Skeletal muscle cell (primary cell): Measurements from ENCODE around the gene HOXC9.

ENCODE experiments used
- DNase-seq: peaks from one replicate; pipeline ENCODE4 v3.0.0-alpha.2; 2010; ENCODE audit warnings: low read depth
- H3K4me3 ChIP-seq: 2 replicates; pipeline ENCODE4 v1.5.1; 2011; ENCODE audit warnings: low read depth, mild to moderate bottlenecking, control low read depth, low read length, moderate library complexity

Gene HOXC9

DNA sequence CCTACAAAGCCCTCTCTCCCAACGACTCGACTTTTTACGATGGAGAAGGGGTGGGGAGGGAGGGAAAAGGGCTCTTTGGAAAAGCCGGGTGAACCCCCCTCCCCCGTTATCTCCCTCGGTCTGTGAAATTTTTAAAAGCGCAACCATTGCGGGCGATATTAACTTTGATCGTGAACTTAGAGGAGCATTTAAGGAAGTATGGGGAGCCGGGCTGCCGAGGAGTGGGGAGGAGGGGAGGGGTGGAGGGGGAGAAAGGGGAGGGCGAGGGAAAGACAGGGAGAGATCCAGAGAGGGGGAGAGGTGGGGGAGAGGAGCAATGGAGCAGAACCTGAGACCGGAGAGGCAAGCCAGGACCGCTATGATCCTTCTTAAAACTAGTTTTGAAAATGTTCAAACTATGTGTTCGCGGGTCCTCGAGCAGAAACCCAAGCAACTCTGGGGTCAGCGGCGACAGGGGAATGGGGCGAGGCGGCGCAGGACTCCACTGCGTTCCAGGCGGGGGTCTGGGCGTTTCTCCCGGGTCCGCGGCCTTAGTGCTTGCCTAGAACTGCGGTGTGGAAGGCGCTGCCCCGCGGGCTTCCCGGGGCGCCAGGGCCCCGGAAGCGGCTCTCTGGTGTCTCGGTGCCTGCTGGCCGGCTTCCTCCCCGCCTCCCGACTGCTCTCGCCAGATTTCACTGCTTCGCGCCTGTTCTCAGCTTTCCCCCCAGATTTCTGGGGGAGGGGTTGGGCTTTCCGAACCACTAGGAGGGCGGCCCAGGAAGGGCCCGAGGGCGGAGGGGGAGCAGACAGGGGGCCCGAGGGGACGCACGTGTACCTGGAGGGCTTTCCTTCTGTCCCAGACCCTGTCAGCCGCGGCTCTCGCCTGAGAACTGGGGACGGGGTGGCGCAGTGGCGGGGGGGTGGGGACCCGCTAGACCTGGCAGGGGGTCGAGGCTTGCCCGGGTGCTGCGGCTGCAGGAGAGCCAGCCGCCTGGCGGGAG is 25.6 kb upstream of the HOXC9 start, which contains the start of gene HOTAIR:
HOTAIR (minus strand) TSS at position 871 of the 980 bp plus-strand sequence.
- DNase-seq, result no peak
- H3K4me3 ChIP-seq, result peak within 1 kb of the TSS; percentile 75

DNA sequence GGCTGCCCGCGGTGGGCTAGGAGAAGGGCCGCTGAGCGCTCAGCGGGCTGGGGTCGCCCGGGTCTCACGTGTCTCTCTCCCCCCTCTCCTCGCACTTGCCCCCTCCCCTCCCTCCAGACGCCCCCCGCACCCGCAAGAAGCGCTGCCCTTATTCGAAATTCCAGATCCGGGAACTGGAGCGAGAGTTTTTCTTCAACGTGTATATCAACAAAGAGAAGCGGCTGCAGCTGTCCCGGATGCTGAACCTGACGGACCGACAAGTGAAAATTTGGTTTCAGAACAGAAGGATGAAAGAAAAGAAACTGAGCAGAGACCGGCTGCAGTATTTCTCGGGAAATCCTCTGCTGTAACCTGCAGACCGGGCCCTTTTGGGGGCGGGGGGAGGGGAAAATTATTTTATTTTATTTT is 24.9 kb upstream of the HOXC9 start:
- DNase-seq, result no peak
- H3K4me3 ChIP-seq, result peak overlapping the region; percentile 75

DNA sequence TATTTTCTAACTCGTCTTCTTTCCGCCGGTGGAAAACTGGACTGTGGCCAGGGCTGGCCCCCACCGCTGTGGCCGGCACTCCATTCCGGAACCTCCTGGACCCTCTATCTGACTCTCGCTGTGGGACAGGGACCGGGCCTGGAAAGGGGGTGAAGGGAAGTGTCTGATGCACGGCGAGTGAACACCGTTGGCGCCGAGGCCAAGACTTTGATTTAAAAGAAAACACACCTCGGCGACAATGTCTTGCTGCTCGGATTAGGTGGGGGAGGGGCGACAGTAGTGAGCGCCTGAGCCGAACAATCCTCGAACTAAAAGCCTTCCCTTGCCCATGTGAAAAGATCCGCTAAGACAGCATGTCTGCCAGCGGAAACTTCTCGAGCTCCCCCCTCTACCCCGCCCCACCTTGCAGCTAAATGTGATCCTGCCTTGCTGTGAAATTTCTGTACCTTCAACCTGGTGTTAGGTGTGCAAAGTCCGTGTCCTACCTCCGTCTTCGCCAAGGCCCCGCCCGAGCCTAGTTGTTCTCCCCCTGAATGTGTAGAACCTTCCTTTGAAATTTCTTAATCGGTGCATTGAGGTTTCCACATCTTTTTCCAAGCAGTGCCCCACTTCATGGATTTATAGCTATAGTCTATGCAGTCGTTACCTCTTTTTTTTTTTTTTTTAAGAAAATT is 24.3 kb upstream of the HOXC9 start:
- DNase-seq, result no peak
- H3K4me3 ChIP-seq, result peak overlapping the region; percentile 75

DNA sequence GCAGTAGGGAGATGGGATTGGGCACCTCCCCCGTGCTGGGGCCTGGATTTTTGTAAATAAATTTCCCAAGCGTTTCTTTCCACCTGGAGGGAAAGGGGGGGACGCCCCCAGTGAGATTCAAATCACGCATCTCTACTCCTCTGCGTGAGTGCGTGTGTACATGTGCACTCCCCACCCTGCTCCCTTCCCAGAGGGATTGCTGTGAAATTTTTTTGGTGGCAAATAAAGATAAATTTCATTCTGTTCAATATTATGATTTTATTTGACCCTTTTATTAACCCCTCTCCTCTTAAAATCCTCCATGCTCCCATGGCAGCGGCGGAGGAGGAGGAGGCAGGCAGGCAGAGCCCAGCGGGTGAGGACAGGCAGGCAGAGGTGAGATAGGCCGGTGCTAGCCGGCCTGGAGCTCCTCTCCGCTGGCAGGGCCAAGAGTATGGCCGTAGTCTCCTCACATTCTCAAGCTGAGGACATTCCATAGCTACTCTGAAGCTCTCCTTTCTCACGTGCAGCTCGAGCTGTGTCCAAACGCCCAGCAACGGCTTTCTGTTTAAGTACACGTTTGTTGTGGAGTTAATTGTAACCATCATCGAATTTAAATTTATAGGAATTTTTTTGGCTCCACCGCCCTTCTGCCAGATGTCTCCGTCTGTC is 23.7 kb upstream of the HOXC9 start:
- H3K4me3 ChIP-seq, result peak overlapping the region; percentile 75
- no peak for DNase-seq

DNA sequence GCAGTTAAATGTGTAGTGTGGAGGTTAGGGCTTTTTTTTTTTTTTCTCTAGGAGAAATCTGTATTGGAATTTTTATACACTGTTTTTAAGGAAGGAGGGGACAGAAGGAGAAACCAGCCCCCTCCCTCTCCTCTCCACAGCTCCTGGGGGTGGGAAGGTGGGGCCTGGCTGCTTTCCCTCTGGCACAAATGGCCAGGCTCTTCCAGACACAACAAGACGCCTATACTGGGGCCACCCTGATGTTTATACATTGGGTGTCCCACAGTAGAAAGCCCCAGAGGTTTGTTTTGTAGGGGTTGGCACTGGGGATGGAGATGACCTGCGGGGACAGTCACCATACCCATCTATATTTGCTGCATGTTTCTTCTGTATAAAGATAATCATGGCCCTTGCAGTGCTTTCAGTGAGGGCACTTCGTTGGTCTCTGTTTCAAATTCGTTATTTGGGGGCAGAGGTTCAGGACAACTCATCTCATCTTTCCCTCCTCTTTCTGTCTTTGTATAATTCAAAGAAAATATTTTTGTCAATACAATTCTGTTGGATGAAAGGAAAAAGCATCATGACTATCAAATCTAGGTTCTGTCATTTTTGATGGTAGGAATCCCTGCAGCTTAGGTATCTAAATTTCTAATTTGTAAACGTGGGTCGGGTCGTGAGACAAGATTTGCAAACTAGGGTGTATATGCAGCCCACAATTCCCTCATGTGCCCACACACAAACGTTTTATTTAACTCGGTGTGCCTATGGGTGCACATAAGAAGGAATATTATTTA is 23.0 kb upstream of the HOXC9 start:
- peak overlapping the region; percentile 75 for H3K4me3 ChIP-seq
- no peak for DNase-seq

DNA sequence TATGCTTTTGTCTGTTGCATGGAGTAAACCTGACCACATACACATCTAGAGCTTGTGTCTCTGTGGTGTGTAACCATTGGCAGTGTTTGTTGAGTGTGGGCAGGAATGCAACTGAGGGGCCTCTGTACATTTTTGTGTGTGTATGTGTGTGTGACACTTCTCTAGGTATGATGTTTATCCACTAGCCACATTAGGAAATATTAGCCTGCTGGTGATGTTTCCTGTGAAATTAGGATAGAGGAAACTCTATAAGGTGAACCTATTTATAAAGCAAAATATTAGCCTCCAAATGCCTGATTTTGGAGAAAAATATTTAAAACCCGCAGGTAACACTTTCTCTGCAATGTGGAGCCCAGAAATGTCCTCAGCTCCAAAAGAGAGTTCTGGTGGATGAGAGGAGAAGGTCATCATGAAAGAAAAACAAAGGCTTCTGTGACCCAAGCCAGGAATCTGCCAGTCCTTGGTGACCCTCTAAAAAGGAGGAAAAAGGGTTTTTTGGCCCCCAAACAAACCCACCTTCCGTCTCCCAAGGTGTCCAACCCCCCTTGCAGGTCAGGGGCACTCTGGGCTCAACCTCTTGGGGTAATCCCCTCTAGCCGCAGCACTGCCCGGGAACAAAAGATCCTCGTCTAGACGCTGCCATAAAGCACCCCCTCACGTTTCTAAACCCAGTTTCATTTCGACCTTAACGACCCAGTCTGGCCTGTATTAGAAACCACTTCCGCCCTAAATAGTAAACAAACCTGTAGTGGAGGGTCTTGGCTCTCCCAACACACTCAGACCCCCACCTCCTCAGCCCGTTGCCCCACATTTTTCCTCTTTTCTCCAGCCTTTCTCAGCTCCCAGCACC is 22.1 kb upstream of the HOXC9 start:
- H3K4me3 ChIP-seq, result peak overlapping the region; percentile 17
- no peak for DNase-seq

DNA sequence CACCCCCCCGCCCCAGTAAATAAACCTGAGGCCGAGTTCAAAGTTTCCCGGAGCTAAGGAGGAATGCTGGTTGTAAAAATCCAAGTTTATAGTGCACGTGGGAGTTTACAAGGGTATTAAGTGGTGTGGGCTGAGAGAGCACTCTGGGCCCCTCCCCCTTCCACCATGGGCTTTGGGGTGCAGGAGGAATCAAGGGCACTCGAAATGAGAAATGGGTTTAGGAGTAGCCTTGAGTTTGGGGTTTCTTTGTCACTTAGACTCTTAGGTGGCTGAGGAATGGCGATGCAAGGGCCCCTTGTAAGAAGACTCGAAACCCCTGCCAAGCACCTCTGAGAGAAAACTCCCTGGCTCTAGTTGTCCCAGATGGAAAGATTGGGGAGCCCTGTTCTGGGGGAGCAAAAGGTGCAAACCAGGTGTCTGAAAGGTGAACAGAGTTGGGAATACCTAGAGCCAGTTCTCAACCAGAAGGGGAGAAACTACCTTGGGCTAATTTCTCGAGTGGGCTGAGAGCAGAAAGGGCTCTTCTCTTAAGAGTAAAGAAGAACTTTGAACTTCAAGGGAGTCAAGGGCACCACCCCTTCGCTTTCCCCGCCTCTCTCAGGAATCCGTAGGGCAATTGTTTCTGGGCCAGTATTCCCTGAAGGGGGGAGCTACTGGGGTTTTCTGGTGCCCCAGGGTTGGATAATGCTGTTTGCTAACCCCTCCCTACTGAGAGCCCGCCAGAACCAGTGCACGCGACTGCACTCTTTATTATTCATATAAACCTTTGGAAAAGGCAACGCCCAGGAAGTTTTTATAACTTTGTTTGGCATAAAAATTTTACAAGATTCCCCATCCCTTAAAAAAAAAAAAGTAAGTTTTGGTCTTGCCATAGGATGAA is 21.2 kb upstream of the HOXC9 start:
- DNase-seq, result no peak
- no peak overlapping the region for H3K4me3 ChIP-seq

DNA sequence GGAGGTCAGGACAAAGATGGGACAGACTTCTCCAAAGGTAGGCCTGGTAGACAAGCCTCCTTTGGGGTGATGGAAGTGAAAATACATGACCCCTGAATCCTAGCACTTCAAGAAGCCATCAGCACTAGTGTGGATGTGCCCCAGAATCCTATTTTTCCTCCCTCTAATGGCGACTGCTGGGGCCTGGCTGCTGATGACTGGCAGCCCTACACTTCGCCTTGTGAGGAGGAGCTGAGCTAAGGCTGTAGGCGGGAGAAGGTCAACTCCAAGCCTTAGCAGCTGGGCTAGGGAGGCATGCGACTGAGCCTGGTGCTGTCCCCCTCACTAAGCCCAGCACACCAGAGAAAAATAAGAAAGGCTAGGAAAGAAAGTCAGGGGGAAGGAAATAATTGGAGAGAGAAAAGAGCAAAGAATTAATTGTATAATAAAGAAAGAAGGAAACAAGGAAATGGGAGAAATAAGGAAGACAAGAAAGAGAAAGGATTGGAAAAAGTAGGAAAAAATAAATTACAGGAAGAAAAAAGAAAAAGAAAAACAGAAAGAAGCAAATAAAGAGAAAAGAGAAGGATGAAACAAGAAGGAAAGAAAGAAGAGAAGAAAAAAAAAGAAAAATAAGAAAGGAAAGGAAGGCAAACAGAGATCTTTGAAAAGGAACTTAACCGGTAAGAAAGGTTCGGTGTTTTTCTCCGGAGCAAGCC is 19.7 kb upstream of the HOXC9 start:
- peak; percentile 66 for DNase-seq
- H3K4me3 ChIP-seq, result peak overlapping the region; percentile 70

DNA sequence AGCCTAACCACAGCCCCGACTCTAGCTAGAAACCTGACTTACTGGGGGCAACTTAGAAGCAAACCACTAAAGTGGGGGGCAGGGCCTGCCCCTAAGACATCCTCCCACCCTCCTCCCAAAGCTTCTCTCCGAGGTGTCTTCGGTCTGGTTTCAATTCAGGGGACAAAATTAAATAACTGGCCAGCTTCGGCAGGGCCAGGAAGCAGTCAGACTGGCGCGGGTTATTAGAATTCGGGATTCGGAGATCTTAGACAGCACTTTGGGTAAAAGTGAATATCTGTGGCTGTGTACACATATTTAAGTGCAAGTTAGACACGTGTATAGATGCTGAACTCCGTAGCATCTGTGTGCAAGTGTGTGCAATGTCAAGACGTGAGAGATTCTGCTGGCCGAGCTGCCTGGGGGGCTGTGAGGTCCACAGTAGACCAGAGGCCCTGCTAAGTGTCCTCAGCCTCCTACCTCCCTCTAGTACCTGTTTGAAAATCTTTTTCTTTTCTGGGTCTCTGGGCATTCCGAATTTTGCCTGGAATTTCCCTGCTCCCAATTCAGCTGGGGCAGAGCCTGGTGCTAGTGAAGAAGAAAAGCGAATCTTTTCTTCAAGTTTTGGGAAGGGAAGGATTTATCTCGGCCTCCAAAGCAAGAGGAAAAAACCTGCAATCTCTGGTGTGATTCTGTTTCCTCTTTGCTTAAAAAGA is 19.0 kb upstream of the HOXC9 start:
- H3K4me3 ChIP-seq, result peak overlapping the region; percentile 70
- DNase-seq, result no peak

DNA sequence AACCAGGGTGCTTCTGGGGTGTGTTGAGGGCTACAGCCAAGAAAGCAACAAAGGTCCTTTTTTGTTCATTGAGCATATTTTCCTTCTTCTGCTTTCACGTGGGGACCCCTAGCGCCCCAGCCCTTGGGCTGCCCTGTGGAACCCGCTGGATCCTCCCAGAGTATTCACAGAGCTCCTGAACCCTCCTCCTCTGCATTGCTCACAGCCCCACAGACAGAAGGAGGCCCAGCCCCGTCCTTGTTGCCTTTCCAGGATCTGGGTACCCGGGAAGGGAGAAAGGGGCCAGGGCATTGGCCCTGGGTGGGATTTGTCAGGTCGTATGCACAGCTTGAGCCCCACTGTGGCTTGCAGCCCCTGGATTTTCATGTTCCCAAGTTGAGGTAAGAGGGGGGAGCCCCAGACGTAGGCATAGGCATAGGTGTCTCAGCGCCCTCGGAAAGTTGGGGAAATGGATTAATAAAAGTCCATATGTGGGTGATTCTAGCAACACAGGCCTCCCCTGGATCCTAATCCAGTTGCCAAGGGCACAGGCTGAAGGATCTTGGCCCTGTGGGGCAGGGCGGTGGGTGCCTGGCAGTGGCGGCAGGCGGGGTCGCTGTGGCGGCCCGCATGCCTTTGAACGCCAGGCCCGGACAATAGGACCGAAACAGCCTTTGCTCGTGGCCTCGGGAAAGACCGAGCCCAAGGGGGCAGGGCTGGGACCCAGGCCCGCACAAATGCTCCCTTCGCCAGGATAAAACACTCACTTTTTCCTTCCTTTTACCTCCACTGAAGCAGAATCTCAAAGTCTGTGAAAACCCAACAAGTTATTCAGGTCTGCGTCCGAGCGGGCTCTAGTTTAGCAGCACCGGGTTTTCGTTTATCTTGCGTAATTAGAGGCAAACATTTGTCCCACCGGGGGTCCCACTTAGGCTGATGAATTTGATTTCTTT is 18.1 kb upstream of the HOXC9 start:
- H3K4me3 ChIP-seq, result peak overlapping the region; percentile 70

DNA sequence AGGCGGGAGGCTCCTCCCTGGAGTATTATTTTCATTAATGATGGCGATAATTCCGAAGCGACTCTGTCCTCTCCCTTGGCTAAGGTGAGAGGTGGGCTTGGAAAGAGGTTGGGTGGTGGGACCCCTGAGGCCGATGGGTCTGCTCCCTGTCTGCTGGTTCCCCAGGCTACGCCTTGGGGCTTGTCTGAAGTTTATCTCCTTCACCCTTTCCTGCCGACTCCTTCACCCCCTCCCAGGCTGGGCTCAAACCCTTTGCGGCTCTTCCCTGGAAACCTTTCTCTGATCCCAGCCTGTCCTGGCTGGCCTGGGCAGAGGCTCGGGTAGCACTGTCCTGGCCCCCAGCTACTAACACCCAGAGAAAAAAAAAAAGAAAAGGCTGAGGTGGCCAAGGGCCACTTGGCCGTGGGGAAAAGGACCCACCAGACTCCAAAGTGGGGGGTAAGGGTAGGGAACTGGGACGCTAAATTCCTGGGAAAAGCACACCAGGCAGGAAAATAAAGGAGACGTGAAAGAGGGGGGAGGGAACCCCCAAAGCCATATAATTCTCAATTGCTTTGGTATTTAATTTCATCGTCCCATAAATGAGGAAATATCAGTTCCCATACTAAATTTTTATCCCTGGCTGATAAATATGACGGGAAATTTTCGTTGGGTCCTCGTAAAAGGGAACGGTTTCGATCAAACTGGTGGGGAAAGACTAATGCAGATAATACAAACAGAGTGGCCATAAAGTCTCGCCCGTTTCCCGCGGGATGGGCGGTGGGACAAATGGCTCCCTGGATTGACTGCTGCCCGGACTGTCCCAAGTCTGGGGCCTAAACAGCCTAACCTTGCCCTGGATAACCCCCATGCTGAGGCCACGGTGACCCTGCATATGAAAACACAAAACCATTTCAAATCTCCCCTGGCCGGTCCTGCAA is 17.1 kb upstream of the HOXC9 start:
- H3K4me3 ChIP-seq, result peak overlapping the region; percentile 70
- no peak for DNase-seq

More for the DNA sequence above, 18.1 kb upstream of the HOXC9 start:
- DNase-seq, result no peak

DNA sequence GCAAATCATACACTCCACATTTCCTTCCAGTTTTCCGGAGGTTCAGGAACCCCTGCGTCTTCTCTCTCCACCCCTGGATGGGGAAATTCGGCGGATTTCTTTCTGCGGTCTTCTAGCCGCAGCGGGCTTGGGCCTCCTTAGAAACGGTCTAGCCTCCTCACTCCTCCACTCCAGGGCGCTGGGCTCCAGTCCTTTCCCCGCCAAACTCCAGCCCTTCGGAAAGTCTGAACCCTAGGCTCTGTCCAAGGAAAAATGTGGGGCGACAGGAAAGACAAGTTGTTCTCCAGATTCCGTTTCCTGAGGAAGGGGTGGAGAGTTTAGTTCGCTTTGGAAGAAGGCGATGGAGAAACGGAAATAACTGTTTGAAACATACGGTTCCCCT is 16.4 kb upstream of the HOXC9 start:
- no peak for DNase-seq
- peak overlapping the region; percentile 70 for H3K4me3 ChIP-seq

DNA sequence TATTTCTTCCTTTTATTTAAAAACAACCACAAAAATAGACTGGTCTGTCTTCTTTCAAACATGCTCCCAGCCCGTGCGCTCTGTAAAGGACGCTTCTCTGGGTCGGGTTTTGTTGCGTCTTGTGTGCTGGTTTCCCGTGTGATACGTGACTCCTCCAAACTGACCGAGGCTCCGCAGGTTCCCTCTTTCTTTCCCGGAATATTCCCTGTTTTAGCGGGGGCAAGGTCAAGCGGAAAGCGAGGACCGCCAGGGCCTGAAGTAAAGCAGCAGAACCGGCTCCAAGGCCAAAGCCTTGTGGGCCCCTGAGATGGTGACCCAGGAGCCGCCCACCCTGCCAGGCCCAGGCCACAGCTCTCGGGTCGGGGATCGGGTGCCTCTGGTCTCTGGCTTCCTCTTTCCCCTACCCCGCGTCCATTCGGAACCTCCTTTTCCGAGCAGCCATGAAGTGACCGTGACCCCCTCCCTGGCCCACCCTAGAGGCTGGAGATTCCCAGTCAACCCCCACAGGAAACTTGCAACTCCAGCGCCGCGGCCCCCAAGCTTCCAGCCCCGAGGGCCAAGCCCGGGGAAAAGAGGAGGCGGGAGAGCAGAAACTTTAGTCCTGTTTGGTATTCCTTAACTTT is 15.9 kb upstream of the HOXC9 start:
- H3K4me3 ChIP-seq, result peak overlapping the region; percentile 70

More for the DNA sequence above, 15.9 kb upstream of the HOXC9 start:
- no peak for DNase-seq
